Stomach (tissue), 4 donors: ENCODE results near the gene NFIX.

ENCODE experiments used
- EP300 ChIP-seq: sonication (generic); formaldehyde crosslinking; IDR thresholded peaks from one replicate; pipeline ENCODE4 v1.6.1; 2017; ENCODE audit warnings: antibody characterized with exemption
- POLR2A ChIP-seq, 4 donors: fragments of 450-650 bp; IDR thresholded peaks; one replicate each; pipeline ENCODE4 v1.6.1; 2016; ENCODE audit warnings: antibody characterized with exemption in 4 of 4, control low read depth in 2 of 4, mild to moderate bottlenecking in 1 of 4, moderate library complexity in 1 of 4
- POLR2AphosphoS5 ChIP-seq, 3 donors: sonication (generic); formaldehyde crosslinking; IDR thresholded peaks; one replicate each; pipeline ENCODE4 v1.6.1; 2016; ENCODE audit warnings: antibody characterized with exemption in 3 of 3
- TF ChIP-seq, protein P1 (sequence below), 7 experiments: fragments of 450-650 bp in 4 of 7; fragments of 200-600 bp in 3 of 7; sonication (generic) in 3 of 7; IDR thresholded peaks; one replicate each; pipeline ENCODE4 v1.5.1; 2016 to 2019; ENCODE audit warnings: antibody characterized with exemption in 7 of 7, control low read depth in 2 of 7, mild to moderate bottlenecking in 1 of 7

DNA sequence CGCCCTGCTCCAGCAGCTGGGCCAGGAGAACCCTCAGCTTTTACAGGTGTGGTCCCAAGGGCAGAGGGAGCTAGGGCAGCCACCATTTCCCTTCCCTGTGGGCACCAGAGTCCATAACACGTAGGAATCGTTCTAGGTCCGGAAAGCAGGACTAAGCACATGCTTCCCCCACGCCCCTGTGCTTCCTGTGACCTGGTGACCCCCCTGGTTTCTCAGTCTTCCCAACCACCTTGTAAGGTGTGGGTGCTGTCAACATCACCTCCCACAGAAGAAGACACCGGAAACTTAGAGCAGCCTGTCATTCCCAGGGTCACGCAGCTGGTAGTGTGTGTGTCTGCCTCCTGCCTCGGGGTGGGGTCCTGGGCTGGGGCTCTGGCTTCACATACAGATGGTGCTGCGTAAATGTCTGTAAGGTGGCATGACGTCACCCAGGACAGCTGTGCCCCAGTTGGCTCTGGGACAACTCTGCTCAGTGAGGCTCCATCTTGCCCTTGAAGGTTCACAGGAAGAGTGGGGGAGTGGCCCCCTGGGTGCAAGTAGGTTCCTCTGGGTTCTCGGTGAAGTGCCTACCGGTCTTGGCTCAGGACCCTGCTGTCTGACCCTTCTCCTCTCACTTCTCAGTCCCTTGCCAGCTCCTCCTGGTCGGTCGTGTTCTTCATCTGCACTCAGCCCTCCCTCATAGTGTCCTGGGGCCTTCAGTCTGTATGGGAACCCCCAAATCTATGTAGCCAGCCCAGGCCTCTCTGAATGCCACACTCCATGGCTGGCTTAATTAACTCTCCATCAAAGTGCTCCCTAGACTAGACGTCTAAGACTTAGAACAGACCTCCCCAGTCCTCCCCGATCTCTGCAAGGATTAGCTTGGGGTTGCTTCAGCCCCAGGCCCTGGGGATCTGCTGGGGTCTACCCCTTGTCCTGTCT lies 45.7 kb upstream of the NFIX start:
- TF ChIP-seq, protein P1, sequence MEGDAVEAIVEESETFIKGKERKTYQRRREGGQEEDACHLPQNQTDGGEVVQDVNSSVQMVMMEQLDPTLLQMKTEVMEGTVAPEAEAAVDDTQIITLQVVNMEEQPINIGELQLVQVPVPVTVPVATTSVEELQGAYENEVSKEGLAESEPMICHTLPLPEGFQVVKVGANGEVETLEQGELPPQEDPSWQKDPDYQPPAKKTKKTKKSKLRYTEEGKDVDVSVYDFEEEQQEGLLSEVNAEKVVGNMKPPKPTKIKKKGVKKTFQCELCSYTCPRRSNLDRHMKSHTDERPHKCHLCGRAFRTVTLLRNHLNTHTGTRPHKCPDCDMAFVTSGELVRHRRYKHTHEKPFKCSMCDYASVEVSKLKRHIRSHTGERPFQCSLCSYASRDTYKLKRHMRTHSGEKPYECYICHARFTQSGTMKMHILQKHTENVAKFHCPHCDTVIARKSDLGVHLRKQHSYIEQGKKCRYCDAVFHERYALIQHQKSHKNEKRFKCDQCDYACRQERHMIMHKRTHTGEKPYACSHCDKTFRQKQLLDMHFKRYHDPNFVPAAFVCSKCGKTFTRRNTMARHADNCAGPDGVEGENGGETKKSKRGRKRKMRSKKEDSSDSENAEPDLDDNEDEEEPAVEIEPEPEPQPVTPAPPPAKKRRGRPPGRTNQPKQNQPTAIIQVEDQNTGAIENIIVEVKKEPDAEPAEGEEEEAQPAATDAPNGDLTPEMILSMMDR (IDR thresholded peaks at IDR 0.05): no peak
- no peak for TF ChIP-seq POLR2A (IDR thresholded peaks at IDR 0.05)
- TF ChIP-seq POLR2AphosphoS5 (IDR thresholded peaks at IDR 0.05): no peak
- TF ChIP-seq EP300: no peak
